ENCODE results near the gene PLXDC1.

Gene PLXDC1

GRCh38 chr17:39194985-39195524 lies 43.6 kb upstream of the PLXDC1 start:
- no peaks in the 10 kb centered on the region for H3K9me3 ChIP-seq (ENCODE audit: control insufficient read depth, insufficient read depth, low read length)
- H3K27me3 ChIP-seq (ENCODE audit: control insufficient read depth, low read length) = no peaks in the 10 kb centered on the region
- peaks cover 5% of the 10 kb centered on the region; the same call in 1 of the 2 replicates for H4K20me1 ChIP-seq (ENCODE audit: control insufficient read depth, insufficient read depth, low read depth, low read length)
- H3K79me2 ChIP-seq (ENCODE audit: control insufficient read depth, low read length) = peaks cover 30% of the 10 kb centered on the region
- H3K36me3 ChIP-seq (ENCODE audit: control insufficient read depth, low read length) = peaks cover 56% of the 10 kb centered on the region
- H3K4me3 ChIP-seq (ENCODE audit: low read length) = peak overlapping the region; percentile 100; the same call in 1 of the 2 replicates
- H3F3A ChIP-seq (ENCODE audit: control insufficient read depth, insufficient read depth) = peaks cover 16% of the 10 kb centered on the region
- no peaks in the 10 kb centered on the region for H3K9me2 ChIP-seq (replicated peaks; ENCODE audit: control insufficient read depth, low read length)
- no peak overlapping the region for H3K27ac ChIP-seq (ENCODE audit: low read depth, low read length)
- peak overlapping the region; percentile 98; the same call in 1 of the 2 replicates for H3K4me2 ChIP-seq (ENCODE audit: low read length)
- TF ChIP-seq EZH2phosphoT487 (IDR thresholded peaks at IDR 0.05; ENCODE audit: borderline replicate concordance, low read length) = no peak
- no peak for TF ChIP-seq CTCF (IDR thresholded peaks at IDR 0.05; ENCODE audit: low read depth, low read length, poor library complexity, severe bottlenecking)
- H3K4me1 ChIP-seq (ENCODE audit: control insufficient read depth, low read length) = peaks cover 36% of the 10 kb centered on the region

DNA sequence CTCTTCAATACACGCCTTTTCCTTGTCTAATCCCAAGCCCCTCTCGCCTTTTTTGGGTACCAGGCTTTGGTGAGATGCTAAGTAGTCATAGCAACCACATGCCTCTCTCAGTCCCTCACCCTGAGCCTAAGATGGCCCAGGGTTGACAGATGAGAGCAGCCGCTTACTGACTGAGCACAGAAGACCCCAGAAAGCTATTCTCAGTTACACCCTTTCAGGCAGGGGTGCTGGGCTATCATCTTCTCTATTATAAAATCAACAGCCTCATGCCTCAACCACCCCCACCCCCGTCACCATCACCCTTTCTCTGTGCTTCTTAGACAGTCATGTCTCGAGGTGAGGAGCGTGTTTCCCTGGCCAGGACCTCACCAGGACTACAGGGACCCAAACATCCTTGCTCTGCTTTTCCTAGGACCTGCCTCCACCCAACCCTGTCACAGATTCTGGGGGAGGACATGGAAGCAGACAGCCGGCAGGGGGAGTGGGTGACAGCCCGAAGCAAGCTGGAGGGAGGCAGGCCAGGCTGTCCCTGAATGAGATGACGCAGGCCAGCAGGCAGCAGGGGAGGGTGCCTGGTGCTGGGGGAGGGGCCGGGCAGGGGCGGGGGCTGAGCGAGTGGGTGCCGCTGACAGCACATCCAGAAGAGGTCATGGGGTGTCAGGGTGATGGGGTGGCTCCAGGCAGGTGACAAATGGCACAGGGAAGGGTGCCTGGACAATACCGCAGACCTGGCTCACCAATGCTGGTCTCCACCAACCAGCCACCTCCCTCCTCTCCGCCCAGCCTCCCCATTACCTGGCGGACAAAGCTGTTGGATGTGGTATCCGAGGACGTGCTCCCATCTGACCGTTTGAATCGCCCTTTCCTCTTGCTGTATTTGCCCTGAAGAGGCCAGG lies 42.9 kb upstream of the PLXDC1 start:
- Histone ChIP-seq H3K27ac (ENCODE audit: low read depth, low read length) (no peak overlapping the region), H3K27me3 (ENCODE audit: control insufficient read depth, low read length) (no peaks in the 10 kb centered on the region), H3K4me1 (ENCODE audit: control insufficient read depth, low read length) (peaks cover 32% of the 10 kb centered on the region), H3K79me2 (ENCODE audit: control insufficient read depth, low read length) (peaks cover 28% of the 10 kb centered on the region), H3K4me2 (ENCODE audit: low read length) (no peak overlapping the region; the same call in 1 of the 2 replicates), H3K9me2 (replicated peaks; ENCODE audit: control insufficient read depth, low read length) (no peaks in the 10 kb centered on the region), H3K9me3 (ENCODE audit: control insufficient read depth, insufficient read depth, low read length) (no peaks in the 10 kb centered on the region), H3F3A (ENCODE audit: control insufficient read depth, insufficient read depth) (peaks cover 13% of the 10 kb centered on the region), H3K4me3 (ENCODE audit: low read length) (no peak overlapping the region), H3K36me3 (ENCODE audit: control insufficient read depth, low read length) (peaks cover 56% of the 10 kb centered on the region), H4K20me1 (ENCODE audit: control insufficient read depth, insufficient read depth, low read depth, low read length) (peaks cover 5% of the 10 kb centered on the region; the same call in 1 of the 2 replicates)
- TF ChIP-seq EZH2phosphoT487 (IDR thresholded peaks at IDR 0.05; ENCODE audit: borderline replicate concordance, low read length) (no peak), CTCF (IDR thresholded peaks at IDR 0.05; ENCODE audit: low read depth, low read length, poor library complexity, severe bottlenecking) (no peak)

DNA sequence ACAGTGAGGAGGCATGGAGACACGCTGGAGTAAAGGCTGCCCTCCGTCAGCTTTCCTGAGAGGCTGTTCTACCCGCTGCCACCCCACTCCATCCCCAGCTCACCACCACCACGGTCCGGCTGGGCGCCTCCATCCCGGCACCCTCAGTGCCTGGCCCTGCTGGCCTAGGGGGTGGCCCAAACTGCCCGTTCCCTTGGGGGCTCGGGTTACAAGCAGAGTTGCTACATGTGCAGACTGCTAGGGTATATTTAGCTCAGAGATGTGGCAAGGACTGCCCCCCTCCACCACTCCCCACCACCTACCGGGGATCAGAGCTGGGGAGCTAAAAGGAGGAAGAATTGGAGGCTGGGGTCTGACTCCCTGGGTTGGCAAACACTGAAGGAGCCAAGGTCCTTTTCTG lies 41.9 kb upstream of the PLXDC1 start:
- TF ChIP-seq CTCF (IDR thresholded peaks at IDR 0.05; ENCODE audit: low read depth, low read length, poor library complexity, severe bottlenecking) (no peak), EZH2phosphoT487 (IDR thresholded peaks at IDR 0.05; ENCODE audit: borderline replicate concordance, low read length) (no peak)
- Histone ChIP-seq H3K4me1 (ENCODE audit: control insufficient read depth, low read length) (peaks cover 23% of the 10 kb centered on the region), H3F3A (ENCODE audit: control insufficient read depth, insufficient read depth) (peaks cover 4% of the 10 kb centered on the region), H3K36me3 (ENCODE audit: control insufficient read depth, low read length) (peaks cover 59% of the 10 kb centered on the region), H4K20me1 (ENCODE audit: control insufficient read depth, insufficient read depth, low read depth, low read length) (peaks cover 5% of the 10 kb centered on the region; the same call in 1 of the 2 replicates), H3K79me2 (ENCODE audit: control insufficient read depth, low read length) (peaks cover 28% of the 10 kb centered on the region), H3K4me3 (ENCODE audit: low read length) (no peak overlapping the region), H3K4me2 (ENCODE audit: low read length) (no peak overlapping the region), H3K9me2 (replicated peaks; ENCODE audit: control insufficient read depth, low read length) (no peaks in the 10 kb centered on the region), H3K27me3 (ENCODE audit: control insufficient read depth, low read length) (no peaks in the 10 kb centered on the region), H3K9me3 (ENCODE audit: control insufficient read depth, insufficient read depth, low read length) (no peaks in the 10 kb centered on the region), H3K27ac (ENCODE audit: low read depth, low read length) (no peak overlapping the region)
